Tongue (tissue), 2 donors: ENCODE measurements around the gene DDX24. TPM values are rescaled to one million over a fixed set of nuclear protein-coding genes. Genes with fewer than 3 reads are reported as not detected.

Experiments
- DNase-seq: peaks from one replicate; pipeline ENCODE4 v3.0.0-alpha.2; 2015
- total RNA-seq: library from RNA; depleted of rRNA; stranded (reverse); fragments of >200 nt; gene quantifications from one replicate; pipeline ENCODE4 v1.2.3, GENCODE V29; 2014

The DDX24 gene
- total RNA-seq, 1 donor from 2014 or later: 118 TPM

- no peak for DNase-seq
Observed at GRCh38 chr14:94004015-94004414, 77.0 kb downstream of the DDX24 start.

DNA sequence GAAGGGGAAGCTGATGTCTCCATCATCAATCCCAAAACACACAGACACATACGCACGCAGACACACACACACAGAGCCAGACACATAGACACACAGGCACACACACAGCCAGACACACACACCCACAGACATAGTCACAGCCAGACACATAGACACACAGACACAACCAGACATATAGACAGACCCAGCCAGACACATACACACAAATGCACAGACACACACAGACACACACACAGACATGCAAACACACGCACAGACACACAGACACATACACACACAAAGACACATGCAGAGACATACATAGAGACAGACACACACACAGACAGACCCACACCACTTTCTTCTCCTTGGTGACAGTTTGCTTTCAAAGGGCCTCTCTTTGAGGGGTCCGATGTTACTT is 77.6 kb downstream of the DDX24 start:
- DNase-seq: no peak

DNA sequence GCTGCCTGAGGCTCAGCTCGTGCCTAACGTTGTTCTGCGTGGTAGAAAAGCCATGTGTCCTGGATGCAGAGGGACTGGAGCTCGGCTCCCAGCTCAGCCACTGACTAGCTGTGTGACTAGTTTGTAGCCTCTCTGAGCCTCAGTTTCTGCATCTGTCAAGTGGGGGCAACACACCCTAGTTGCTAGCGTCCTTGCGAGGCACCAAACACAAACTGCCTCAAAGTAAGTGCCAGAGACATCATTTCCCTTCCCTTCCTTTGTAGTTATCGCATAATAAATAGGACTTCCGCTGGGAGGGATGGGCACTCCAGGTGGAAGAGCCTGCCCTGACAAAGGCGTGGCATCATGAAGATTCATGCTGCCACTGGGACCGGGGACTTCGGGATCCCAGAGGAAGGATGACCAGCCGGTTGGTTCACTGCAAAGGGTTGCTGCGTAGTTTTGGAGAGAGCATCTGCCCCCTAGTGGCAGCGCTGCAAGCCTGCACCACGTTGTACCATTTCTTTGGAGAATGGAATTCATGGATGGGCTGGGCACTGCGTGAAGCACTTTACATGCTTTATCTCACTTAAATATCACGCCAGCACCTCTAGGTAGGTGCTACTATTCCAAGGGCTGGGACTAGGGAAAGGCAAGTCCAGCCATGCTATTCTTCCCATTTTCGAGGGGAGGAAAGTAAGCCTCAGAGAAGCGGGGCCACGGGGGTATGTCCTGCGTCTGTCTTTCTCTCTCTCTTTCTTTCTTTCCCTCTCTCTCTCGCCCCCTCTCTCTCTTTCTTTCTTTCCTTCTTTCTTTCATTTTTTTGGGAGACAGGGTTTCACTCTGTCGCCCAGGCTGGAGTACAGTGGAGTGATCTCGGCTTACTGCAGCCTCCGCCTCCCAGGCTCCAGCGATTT is 79.3 kb downstream of the DDX24 start:
- peak; percentile 90 for DNase-seq

- DNase-seq: peak; percentile 67
Observed at GRCh38 chr14:94001016-94001415, 80.0 kb downstream of the DDX24 start.

DNA sequence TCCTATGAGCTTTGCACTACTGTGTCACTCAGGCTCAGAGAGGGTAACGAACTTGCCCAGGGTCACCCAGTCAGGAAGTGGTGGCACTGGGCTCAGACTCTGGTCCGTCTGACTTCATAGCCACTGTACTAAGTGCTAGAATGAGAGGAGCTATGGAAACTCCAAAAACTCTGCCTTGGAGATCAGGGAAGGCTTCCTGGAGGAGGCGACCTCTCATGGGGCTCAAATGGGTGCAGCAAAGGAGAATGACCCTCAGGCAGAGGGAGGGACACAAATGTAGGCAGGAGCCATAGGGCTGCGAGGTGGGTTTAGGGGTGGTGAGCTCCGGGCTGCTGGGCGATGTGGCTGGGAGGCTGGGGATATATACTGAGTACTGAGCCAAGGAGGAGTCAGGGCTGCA is 80.7 kb downstream of the DDX24 start:
- DNase-seq: no peak

- no peak for DNase-seq
Observed at GRCh38 chr14:93999573-93999972, 81.4 kb downstream of the DDX24 start.

GRCh38 chr14:93998871-93999403 is 82.1 kb downstream of the DDX24 start:
- DNase-seq: no peak

Other genes with a start within 250 kb of the DDX24 start
- gene FAM181A, start 153.9 kb downstream of the DDX24 start, total RNA-seq: 0.31 TPM
- gene ASB2, start 104.6 kb downstream of the DDX24 start, total RNA-seq: 69.5 TPM
- not detected for gene CCDC197, start 83.9 kb downstream of the DDX24 start, total RNA-seq
- 0.41 TPM for gene OTUB2, start 54.9 kb downstream of the DDX24 start, total RNA-seq
- gene IFI27L1, start 108 bp upstream of the DDX24 start, total RNA-seq: 5.0 TPM
- gene IFI27, start 29.5 kb upstream of the DDX24 start, total RNA-seq: 22.2 TPM
- 8.8 TPM for gene IFI27L2, start 48.4 kb upstream of the DDX24 start, total RNA-seq
- 0.82 TPM for gene PPP4R4, start 93.1 kb upstream of the DDX24 start, total RNA-seq
- not detected for gene SERPINA10, start 212.1 kb upstream of the DDX24 start, total RNA-seq
- gene SERPINA6, start 242.1 kb upstream of the DDX24 start, total RNA-seq: not detected